Right lung (tissue), 5 donors: ENCODE results near the gene CDK7. TPM values are rescaled to one million over a fixed set of nuclear protein-coding genes. Genes with fewer than 3 reads are reported as not detected.
"Not testable (repeated sequence)": the region's sequence is repeated elsewhere in the genome, so short reads cannot be mapped to it uniquely, and the experiment has no call there.

Experiments
- DNase-seq, 2 donors: peaks; one replicate each; pipeline ENCODE4 v3.0.0-alpha.2; 2013
- polyA plus RNA-seq, 5 donors: library from polyadenylated mRNA; unstranded; fragments of 120-200 nt; gene quantifications; one replicate each; pipeline versions ENCODE4 v1.2.1 to v1.2.3, GENCODE V29; 2013; ENCODE audit warnings: inconsistent platforms in 1 of 5, low replicate concordance in 1 of 5; ENCODE audit not compliant: insufficient read length in 5 of 5, insufficient read depth in 1 of 5

The CDK7 gene
- polyA plus RNA-seq, 5 donors, result 33.3 to 39.8 (median 35.5) TPM

- no peak for DNase-seq
Observed at GRCh38 chr5:69231281-69231680, 3.4 kb upstream of the CDK7 start.

DNA sequence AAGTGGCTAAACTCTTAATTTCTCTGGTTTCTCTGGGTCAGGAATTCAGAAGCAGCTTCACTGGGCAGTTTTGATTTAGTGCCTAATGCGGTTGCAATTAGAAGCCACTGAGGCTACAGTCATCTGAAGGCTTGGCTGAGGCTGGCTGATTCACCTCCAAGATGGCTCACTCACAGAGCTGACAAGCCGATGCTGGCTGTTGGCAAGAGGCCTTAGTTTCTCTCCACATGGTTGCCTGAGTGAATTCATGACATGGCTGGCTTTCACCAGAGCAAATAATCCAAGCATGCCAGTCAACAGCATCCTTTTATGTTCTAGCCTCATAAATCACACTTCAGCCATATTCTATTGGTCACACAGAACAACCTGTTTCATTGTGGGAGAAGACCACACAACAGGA is 2.8 kb upstream of the CDK7 start:
- DNase-seq, result no peak

GRCh38 chr5:69236733-69237132 is 2.0 kb downstream of the CDK7 start:
- not testable (repeated sequence) for DNase-seq

- DNase-seq, result no peak
Observed at GRCh38 chr5:69237877-69238276, 3.2 kb downstream of the CDK7 start.

DNA sequence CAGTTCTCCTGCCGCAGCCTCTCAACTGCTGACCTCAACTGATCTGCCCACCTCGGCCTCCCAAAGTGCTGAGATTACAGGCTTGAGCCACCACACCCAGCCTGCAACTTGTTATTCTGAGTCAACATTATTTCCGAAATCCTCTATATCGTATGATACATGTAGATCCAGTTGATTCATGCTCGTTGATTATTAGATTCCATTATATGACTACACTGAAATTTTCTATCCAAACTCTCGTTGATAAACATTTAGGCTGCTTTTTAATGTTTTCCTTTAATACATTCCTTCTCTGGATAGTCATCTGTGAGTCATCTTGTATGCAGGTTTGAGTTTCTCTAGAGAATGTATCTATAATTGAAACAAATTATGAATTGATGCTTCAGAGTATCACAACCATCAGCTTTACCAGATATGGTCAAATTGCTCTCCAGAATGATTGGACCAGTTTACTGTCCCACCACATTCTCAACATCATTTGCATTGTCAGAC is 4.1 kb downstream of the CDK7 start:
- DNase-seq, result no peak

DNA sequence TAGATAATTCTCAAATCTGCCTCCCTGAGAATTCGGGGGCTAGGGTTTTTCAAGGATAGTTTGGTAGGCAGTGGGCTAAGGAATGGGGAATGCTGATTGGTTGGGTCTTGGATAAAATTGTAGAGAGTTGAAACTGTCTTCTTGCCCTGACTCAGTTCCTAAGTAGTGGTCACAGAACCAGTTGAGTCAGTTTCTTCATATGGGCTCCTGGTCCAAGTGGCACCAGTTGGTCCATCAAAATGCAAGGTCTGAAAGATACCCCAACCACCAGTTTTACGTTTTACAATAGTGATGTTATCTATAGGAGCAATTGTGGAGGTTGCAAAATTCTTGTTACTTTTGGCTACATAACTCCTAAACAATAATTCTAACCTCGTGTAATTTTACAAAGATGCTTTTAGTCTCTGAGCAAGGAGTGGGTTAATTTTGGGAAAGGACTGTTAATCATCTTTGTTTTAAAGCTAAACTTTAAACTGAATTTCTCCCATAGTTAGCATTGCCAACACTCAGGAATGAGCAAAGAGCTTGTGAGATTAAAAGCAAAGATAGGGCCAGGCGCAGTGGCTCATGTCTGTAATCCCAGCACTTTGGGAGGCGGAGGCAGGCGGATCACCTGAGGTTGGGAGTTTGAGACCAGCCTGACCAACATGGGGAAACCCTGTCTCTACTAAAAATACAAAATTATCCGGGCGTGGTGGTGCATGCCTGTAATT is 7.7 kb downstream of the CDK7 start:
- DNase-seq, result no peak

- no peak for DNase-seq
Observed at GRCh38 chr5:69245031-69245430, 10.3 kb downstream of the CDK7 start.

GRCh38 chr5:69248019-69248418 is 13.3 kb downstream of the CDK7 start:
- no peak for DNase-seq

GRCh38 chr5:69250593-69250992 is 15.9 kb downstream of the CDK7 start:
- DNase-seq, result no peak

- DNase-seq, result no peak
Observed at GRCh38 chr5:69252437-69252836, 17.8 kb downstream of the CDK7 start.

DNA sequence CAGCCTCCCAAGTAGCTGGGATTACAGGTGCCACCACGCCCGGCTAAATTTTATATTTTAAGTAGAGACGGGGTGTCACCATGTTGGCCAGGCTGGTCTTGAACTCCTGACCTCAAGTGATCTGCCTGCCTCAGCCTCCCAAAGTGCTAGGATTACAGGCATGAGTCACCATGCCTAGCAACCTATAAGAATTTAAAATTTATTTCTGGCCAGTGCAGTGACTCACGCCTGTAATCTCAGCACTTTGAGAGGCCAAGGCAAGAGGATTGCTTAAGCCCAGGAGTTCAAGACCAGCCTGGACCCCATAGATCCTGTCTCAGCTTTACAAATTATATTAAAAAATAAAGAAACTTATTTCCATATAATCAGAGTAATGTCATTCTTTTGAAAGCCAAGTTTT is 21.3 kb downstream of the CDK7 start:
- DNase-seq, result not testable (repeated sequence)

DNA sequence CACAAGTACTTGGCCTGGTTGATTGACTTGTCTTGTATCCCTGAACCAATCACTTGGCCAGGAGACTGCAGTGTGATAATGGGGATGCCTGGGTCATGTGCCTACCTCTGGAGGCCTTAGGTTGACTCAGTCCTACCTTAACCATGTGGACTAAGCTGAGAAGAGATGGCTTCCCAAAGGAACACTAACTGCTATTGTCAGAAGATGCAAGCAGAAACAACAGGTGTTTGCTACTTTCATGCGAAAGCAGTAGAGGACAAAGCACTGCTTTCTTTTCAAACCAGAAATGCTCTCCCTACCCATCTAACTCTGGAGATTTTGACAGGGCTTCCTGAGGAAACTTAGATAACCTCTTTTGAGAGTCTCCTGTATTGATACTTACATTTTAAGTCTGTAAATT is 22.9 kb downstream of the CDK7 start:
- no peak for DNase-seq

- no peak for DNase-seq
Observed at GRCh38 chr5:69261034-69261433, 26.3 kb downstream of the CDK7 start.

GRCh38 chr5:69265931-69266330 is 31.2 kb downstream of the CDK7 start:
- no peak for DNase-seq

DNA sequence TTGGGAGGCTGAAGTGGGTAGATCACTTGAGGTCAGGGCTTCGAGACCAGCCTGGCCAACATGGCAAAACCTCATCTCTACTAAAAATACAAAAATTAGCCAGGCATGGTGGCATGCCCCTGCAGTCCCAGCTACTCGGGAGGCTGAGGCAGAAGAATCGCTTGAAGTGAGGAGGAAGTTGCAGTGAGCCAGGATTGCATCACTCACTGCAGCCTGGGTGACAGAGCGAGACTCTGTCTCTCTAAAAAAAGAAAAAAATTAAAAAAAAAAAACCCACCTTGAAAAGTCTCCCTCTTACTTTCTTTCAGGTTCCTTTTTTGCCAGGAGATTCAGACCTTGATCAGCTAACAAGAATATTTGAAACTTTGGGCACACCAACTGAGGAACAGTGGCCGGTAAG is 34.2 kb downstream of the CDK7 start:
- no peak for DNase-seq

- DNase-seq, result no peak
Observed at GRCh38 chr5:69270840-69271239, 36.2 kb downstream of the CDK7 start.

- DNase-seq, result peak; percentile 2 to 17
Observed at GRCh38 chr5:69271376-69271775, 36.7 kb downstream of the CDK7 start.

- DNase-seq, result no peak
Observed at GRCh38 chr5:69275563-69275962, 40.9 kb downstream of the CDK7 start.

DNA sequence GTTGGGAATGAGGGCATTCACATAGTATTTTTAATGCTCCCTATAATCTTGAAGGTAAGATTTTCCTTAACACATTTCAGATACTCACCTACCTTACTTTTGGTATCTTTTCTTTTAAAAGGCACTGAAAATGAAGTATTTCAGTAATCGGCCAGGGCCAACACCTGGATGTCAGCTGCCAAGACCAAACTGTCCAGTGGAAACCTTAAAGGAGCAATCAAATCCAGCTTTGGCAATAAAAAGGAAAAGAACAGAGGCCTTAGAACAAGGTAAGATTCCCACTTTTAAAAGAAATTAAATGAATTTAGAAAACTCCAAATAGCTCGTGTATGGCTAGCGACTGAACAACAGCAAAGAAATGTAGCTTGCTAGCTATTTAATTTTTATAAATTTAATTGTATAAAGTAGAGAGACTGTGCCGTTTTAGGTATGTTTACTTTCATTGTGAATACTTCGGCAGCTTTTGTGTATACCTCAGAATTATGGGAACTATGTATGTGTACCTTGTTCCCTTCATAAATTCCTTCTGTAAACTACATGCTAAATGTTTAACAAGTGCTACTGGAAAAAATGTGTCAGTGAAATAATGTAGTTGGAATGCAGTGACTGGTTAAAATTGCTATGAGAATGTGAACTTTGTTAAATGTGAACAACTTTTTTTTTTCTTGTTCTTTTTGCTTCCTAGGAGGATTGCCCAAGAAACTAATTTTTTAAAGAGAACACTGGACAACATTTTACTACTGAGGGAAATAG is 41.9 kb downstream of the CDK7 start:
- DNase-seq, result no peak

DNA sequence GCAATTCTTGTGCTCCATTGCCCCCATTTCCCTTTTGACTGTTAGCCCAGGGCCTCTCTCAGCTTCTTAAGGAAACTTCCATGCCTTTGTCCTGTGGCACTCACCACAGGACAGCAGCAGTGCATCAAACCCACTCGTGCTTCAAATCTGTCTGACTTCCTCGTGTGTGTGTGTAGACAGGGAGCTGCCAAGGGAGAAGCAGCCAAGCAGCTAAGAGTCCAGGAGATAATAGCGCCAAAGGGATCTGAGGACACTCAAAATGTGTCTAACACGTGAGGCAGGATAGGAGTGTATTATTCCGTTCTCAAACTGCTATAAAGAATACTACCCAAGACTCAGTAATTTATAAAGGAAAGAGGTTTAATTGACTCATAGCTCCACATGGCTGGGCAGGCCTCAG is 44.8 kb downstream of the CDK7 start:
- DNase-seq, result no peak

DNA sequence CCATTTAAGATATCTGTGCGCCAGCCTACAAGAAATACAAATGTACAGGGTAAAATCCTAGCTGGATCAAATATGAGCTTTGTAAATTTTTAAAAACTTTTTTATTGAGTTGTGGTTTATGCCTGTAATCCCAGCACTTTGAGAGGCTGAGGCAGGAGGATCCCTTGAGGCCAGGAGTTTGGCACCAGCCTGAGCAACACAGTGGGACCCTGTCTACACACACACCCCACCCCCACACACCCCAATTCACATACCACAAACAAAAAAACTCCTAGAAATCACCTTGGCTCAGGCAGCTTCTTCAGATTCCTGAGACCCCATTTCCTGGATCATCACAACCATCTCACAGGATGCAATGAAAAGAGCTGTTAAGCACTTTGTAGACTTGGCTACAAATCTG is 46.4 kb downstream of the CDK7 start:
- no peak for DNase-seq

DNA sequence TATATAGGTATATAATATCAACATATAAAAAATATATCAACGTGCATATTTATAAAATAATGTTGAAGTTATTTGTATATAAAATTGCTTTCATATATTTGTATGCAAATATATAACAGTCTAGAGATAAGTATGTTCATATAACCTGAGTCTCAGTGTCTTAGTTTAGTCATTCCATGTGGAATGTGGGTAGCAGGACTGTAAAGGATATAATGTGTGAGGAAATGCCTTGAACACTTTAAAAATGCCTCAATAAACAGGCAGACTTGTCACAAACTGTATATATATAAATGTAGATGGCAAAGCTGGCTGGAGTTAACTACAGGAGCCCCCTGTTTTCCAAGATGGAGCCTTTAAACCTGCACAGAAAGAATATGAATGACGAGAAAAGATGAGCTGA is 49.5 kb downstream of the CDK7 start:
- no peak for DNase-seq

DNA sequence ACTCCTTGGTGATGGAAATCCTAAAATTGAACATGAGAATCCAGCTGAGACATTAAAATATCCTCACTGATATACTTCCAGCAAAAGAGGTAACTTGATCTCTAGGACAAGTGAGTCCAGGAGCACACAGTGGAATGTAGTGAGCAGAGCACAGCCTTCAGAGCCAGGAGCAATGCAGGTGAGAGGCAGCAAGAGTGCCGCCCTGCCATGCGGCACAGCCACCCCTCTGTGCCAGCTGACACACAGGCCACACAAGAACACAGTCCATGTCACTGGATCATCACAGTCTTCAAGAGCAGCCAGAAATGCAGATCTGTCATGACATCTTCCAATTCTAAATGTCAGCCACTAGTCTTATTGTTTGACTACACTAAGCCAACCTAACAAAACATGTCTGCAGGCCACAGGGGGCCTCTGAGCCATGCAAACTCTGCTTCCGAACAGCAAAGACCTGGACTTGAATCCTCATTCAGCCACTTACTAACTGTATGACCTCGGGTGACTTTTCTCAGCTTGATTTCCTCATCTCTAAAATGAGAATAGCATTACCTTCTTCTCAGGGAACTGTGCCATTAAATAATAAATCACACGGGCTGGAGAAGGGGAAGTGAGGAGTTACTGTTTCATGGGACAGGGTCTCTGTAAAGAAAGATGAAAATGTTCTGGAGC is 50.9 kb downstream of the CDK7 start:
- no peak for DNase-seq
